22Rv1 (cell line): ENCODE measurements around the gene TLX2.

Source experiments
- CTCF ChIP-seq: fragments of 450-650 bp; IDR thresholded peaks from 2 replicates; pipeline ENCODE4 v1.5.1; 2017; ENCODE audit warnings: mild to moderate bottlenecking
- ZFX ChIP-seq: fragments of 450-650 bp; IDR thresholded peaks from 2 replicates; pipeline ENCODE4 v1.6.1; 2017; ENCODE audit warnings: antibody characterized with exemption, borderline replicate concordance

- TF ChIP-seq CTCF, result no peak
- TF ChIP-seq ZFX, result no peak
Measured at GRCh38 chr2:74556159-74556558, 41.9 kb downstream of the TLX2 start.
